ENCODE data around the gene MEPCE.
"Not testable (repeated sequence)": the region's sequence is repeated elsewhere in the genome, so short reads cannot be mapped to it uniquely, and the experiment has no call there.

Gene MEPCE

DNA sequence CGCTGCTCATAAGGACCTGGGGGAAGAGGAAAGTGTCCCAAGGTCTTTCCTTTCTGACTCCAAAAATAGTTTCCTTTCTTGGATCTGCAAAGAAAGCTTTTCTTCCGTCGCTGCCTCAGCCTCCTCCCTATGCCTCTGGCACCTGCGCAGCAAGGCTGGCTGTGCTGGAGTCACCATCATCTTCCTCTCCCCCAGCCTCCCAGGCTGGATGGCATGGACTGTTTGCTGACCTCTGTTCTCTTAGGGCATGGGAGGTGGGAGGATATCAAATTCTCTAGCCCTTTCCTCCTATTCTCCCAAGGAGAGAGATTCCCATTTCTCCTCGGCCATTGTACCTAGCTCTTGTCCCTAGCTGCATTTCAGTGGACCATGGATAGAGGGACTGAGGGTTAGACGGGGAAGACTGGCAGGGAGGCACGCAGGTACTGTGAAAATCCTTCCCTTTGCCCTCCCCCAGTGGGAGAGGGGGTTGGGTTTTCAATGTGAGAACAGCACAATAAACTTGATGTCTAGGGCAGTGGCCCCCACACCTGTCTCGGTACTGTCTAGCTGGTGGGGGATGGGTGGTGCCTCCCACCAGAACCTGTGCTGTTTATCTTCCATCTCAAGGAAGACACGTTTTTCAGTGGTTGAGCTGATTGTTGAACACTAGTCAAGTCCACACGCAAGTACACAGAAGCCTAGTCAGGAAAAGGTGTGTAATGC lies 4.1 kb downstream of the MEPCE start:
- no peak for DNase-seq (ENCODE audit: low read depth)

- no peak for DNase-seq (ENCODE audit: low read depth)
Observed at GRCh38 chr7:100434297-100435144, 4.9 kb downstream of the MEPCE start.

GRCh38 chr7:100435401-100436304 lies 6.0 kb downstream of the MEPCE start:
- DNase-seq (ENCODE audit: low read depth): no peak

GRCh38 chr7:100437150-100438100 lies 7.8 kb downstream of the MEPCE start:
- no peak for DNase-seq (ENCODE audit: low read depth)

GRCh38 chr7:100438172-100438571 lies 8.5 kb downstream of the MEPCE start:
- no peak for DNase-seq (ENCODE audit: low read depth)

DNA sequence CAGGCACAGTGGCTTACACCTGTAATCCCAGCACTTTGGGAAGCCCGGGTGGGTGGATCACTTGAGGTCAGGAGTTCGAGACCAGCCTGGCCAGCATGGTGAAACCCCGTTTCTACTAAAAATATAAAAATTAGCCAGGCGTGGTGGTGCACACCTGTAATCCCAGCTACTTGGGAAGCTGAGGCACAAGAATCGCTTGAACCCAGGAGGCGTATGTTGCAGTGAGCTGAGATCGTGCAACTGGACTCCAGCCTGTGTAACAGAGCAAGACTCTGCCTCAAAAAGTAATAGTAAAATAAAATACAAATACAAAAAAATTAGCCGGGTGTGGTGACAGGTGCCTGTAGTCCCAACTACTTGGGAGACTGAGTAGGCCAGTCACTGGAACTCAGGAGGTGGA lies 9.1 kb downstream of the MEPCE start:
- DNase-seq (ENCODE audit: low read depth): not testable (repeated sequence)

GRCh38 chr7:100439244-100439643 lies 9.6 kb downstream of the MEPCE start:
- not testable (repeated sequence) for DNase-seq (ENCODE audit: low read depth)

DNA sequence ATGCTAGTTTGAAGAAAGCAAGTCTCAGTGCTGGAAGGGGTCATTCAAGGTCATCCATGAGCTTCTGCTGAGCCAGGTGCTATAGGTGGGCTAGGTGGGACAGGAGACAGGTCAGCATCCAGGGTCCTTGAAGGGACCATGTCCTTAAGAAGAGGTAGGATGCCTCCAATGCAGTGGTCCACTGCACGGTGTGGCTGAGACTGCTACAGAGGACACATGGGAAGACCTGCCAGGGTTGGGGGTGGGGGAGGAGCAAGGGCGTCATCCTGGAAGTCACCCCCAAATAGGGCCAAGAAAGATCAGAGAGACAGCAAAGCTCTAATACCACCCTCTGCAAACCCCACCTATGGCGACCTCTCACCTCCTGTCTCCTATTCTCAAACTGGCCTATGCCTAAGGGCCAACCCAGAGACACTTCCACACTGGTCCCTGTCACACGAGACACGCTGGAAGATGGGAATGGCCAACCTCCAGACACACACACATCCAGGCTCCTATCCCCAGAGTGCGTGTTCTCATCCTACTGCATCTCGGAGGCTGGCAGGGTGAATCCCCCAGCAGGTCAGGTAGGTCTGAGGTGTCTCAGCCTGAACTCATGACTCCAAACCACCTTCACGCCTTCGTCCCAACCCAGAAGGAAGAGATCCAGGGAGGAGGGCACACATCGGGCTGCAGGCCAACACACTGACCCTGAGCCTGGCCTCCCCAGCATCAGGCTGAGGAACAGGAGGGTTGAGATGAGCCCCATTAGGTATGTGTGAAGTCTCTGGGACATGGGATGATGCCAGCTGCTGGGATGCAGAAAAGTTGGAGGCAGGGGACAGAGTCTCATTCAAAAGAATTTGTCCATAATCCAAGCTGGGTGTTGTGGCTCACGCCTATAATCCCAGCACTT lies 12.3 kb downstream of the MEPCE start:
- DNase-seq (ENCODE audit: low read depth): no peak

GRCh38 chr7:100443096-100443840 lies 13.6 kb downstream of the MEPCE start:
- DNase-seq (ENCODE audit: low read depth): no peak

GRCh38 chr7:100444311-100445278 lies 15.0 kb downstream of the MEPCE start:
- peak; percentile 46 for DNase-seq (ENCODE audit: low read depth)

GRCh38 chr7:100446040-100446439 lies 16.4 kb downstream of the MEPCE start:
- DNase-seq (ENCODE audit: low read depth): no peak

DNA sequence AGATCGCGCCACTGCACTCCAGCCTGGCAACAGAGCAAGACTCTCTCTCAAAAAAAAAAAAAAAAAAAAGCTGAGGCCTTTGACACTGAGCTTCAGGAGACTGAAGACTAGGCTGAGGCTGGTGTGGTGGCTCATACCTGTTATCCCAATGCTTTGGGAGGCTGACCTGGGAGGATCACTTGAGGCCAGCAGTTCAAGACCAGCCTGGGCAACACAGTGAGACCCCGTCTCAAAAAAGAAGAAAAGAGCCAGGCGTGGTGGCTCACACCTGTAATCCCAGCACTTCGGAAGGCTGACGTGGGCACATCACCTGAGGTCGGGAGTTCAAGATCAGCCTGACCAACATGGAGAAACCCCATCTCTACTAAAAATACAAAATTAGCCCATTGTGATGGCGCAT lies 17.7 kb downstream of the MEPCE start:
- not testable (repeated sequence) for DNase-seq (ENCODE audit: low read depth)

- DNase-seq (ENCODE audit: low read depth): no peak
Observed at GRCh38 chr7:100449190-100449795, 19.7 kb downstream of the MEPCE start.

DNA sequence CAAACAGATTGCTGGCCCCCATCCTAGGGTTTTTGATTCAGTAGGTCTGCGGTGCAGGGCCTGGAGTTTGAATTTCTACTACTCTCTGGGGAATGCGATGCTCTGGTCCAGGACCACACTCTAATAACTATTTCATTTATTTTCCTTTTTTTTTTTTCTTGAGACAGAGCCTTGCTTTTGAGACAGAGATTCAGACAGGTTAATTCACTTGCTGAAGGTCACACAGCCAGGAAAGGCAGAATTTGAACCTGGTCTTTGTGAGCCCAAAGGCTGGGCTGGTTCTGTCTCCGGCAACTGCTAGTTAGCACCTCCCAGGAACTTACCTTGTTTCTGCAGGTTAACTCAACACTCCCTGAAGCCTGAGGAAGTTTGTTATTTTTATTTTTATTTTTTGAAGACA lies 22.9 kb downstream of the MEPCE start:
- DNase-seq (ENCODE audit: low read depth): no peak

GRCh38 chr7:100453854-100454253 lies 24.2 kb downstream of the MEPCE start:
- DNase-seq (ENCODE audit: low read depth): not testable (repeated sequence)

DNA sequence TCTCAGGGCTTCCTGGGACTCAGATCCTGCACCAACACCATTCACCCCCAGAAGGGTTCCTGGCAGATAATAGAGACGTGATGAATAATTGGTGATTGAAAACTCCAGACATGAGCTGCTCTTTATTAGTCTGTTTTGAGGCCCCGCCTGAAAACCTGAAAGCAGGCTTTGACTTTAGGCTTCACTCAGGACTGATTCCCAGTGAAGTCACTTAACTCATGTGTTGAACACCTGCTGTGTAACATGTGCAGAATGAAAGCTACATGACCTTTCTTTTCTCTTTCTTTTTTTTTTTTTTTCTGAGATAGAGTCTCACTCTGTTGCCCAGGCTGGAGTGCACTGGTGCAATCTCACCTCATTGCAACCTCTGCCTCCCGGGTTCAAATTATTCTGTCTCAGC lies 25.6 kb downstream of the MEPCE start:
- no peak for DNase-seq (ENCODE audit: low read depth)

DNA sequence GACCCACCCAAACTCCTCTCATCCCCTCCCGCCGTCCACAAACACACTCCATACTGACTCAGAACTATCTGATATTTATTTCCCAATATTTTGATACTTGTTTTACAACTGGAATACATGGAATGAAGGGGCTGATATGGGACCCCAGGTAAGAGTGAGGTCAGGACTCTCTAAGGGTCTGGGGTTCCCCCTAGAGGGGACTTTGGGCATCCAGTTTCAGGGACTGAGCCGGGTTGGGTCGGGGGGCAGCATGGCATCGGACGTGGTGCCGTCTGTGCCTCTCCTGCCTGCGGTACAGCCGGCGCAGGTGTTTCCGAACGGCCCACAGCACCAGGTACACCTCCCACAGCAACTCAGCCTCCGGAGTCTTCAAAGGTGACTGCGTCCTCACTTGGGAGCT lies 26.9 kb downstream of the MEPCE start:
- no peak for DNase-seq (ENCODE audit: low read depth)

GRCh38 chr7:100457033-100457432 lies 27.4 kb downstream of the MEPCE start:
- no peak for DNase-seq (ENCODE audit: low read depth)
